ENCODE data around the gene GTF2A1. TPM values are rescaled to one million over a fixed set of nuclear protein-coding genes. Genes with fewer than 3 reads are reported as not detected.

Gene GTF2A1
- total RNA-seq, 4 donors from 2014 or later: 20.4 to 38.3 (median 33.2) TPM

GRCh38 chr14:81198651-81199050 is 22.1 kb downstream of the GTF2A1 start:
- Histone ChIP-seq H3K9me3 (no peaks in the 10 kb centered on the region), H3K4me1 (peaks cover 15 to 20% of the 10 kb centered on the region in 2 donors), H3K36me3 (peaks cover 2 to 64% of the 10 kb centered on the region in 2 donors), H3K27ac (no peak overlapping the region), H3K4me3 (no peak overlapping the region), H3K27me3 (no peaks in the 10 kb centered on the region)
- in situ Hi-C loops (cut with MboI; ENCODE audit: low sequenced_read_pairs in 4 of 4) (no loop called here), intact Hi-C loops (cut with DNase I; ENCODE audit: low total_unique reads) (no loop called here)
- TF ChIP-seq CTCF (IDR thresholded peaks at IDR 0.05 in 4 of 5, conservative IDR thresholded peaks at IDR 0.05 in 1 of 5) (no peak), POLR2A (IDR thresholded peaks at IDR 0.05) (no peak)
- ATAC-seq (no peak), DNase-seq (no peak)

GRCh38 chr14:81193924-81194633 is 26.7 kb downstream of the GTF2A1 start:
- Histone ChIP-seq H3K4me1 (peaks cover under 1 to 3% of the 10 kb centered on the region in 2 donors), H3K9me3 (no peaks in the 10 kb centered on the region), H3K27me3 (no peaks in the 10 kb centered on the region), H3K4me3 (no peak overlapping the region), H3K27ac (no peak overlapping the region), H3K36me3 (peaks cover 2 to 64% of the 10 kb centered on the region in 2 donors)
- DNase-seq (no peak), ATAC-seq (no peak)
- intact Hi-C loops (cut with DNase I; ENCODE audit: low total_unique reads) (no loop called here), in situ Hi-C loops (cut with MboI; ENCODE audit: low sequenced_read_pairs in 4 of 4) (no loop called here)
- TF ChIP-seq POLR2A (IDR thresholded peaks at IDR 0.05) (no peak), CTCF (IDR thresholded peaks at IDR 0.05 in 4 of 5, conservative IDR thresholded peaks at IDR 0.05 in 1 of 5) (no peak)

GRCh38 chr14:81192594-81192993 is 28.2 kb downstream of the GTF2A1 start:
- Histone ChIP-seq H3K36me3 (peaks cover 2 to 73% of the 10 kb centered on the region in 2 donors), H3K27me3 (no peaks in the 10 kb centered on the region), H3K9me3 (no peaks in the 10 kb centered on the region), H3K4me3 (no peak overlapping the region), H3K27ac (no peak overlapping the region), H3K4me1 (peaks cover 0 to 3% of the 10 kb centered on the region in 2 donors)
- TF ChIP-seq CTCF (IDR thresholded peaks at IDR 0.05 in 4 of 5, conservative IDR thresholded peaks at IDR 0.05 in 1 of 5) (no peak), POLR2A (IDR thresholded peaks at IDR 0.05) (no peak)
- in situ Hi-C loops (cut with MboI; ENCODE audit: low sequenced_read_pairs in 4 of 4) (no loop called here), intact Hi-C loops (cut with DNase I; ENCODE audit: low total_unique reads) (no loop called here)
- DNase-seq: no peak
- ATAC-seq: no peak

GRCh38 chr14:81187832-81188522 is 32.8 kb downstream of the GTF2A1 start:
- TF ChIP-seq POLR2A (IDR thresholded peaks at IDR 0.05) (no peak), CTCF (IDR thresholded peaks at IDR 0.05 in 4 of 5, conservative IDR thresholded peaks at IDR 0.05 in 1 of 5) (no peak)
- Histone ChIP-seq H3K4me1 (peaks cover 4 to 6% of the 10 kb centered on the region in 2 donors), H3K27ac (no peak overlapping the region), H3K36me3 (peaks cover 2 to 54% of the 10 kb centered on the region in 2 donors), H3K4me3 (no peak overlapping the region), H3K9me3 (no peaks in the 10 kb centered on the region), H3K27me3 (no peaks in the 10 kb centered on the region)
- no peak for ATAC-seq
- in situ Hi-C loops (cut with MboI; ENCODE audit: low sequenced_read_pairs in 4 of 4): no loop called here
- intact Hi-C loops (cut with DNase I; ENCODE audit: low total_unique reads): no loop called here
- no peak for DNase-seq
